Measurements from ENCODE around the gene GTF3C1. TPM values are rescaled to one million over a fixed set of nuclear protein-coding genes. Genes with fewer than 3 reads are reported as not detected.

GTF3C1 gene
- total RNA-seq, 1 experiment from 2014 or later = 97.5 TPM

DNA sequence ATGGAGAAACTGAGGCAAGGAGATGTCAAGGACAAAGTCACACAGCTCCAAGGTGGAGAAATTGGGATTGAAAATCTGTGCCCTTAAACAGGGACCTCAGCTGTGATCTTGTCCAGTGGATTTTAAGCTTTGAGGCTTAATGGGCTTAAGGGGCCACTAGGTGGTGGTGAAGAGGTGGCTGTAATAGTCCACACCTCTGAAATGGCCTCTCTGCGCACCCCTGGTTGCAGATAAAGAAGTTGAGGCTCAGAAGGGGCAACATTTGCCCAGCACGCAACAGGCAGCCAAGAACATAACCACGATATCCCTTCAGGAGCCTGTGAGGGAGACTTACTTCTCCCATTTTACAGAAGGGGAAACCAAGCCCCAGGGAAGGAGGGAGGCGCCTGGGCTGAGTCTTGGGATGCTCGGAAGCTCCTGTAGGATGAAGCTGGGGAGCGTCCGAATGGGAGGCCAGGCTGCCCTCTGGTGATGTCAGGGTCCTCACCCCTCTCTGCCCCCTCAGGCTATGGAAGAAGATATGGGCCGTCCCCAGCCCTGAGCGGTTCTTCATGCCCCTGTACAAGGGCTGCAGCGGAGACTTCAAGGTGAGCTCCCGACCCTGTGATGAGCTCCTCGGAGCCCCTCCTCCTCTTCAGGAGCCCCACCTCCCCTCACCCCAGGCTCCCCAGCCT lies 104.1 kb downstream of the GTF3C1 start:
- H3K27ac ChIP-seq (ENCODE audit: low read length) = no peak overlapping the region
- H3K4me3 ChIP-seq (ENCODE audit: low read length) = no peak overlapping the region
- H3K9me3 ChIP-seq (ENCODE audit: low read length) = no peaks in the 10 kb centered on the region
- no peak for DNase-seq
- no peak overlapping the region for H2AFZ ChIP-seq (ENCODE audit: low read length)
- H3K9ac ChIP-seq (ENCODE audit: low read length) = no peak overlapping the region
- ATAC-seq = no peak
- intact Hi-C loops (cut with micrococcal nuclease) = no loop called here
- no peaks in the 10 kb centered on the region for H4K20me1 ChIP-seq (ENCODE audit: low read length)
- TF ChIP-seq EZH2 (IDR thresholded peaks at IDR 0.05; ENCODE audit: low read length, unreplicated experiment) (no peak), CTCF (conservative IDR thresholded peaks at IDR 0.05; ENCODE audit: low read depth, low read length) (no peak; the same call in 1 of the 2 replicates), EZH2phosphoT487 (IDR thresholded peaks at IDR 0.05; ENCODE audit: borderline replicate concordance, low read length) (no peak)
- no peaks in the 10 kb centered on the region for H3K27me3 ChIP-seq (ENCODE audit: low read length)
- POLR2A ChIA-PET (ENCODE audit: unreplicated experiment) = no interaction called here
- BruUV-seq (replicated peaks) = no TSS peak
- H3K4me1 ChIP-seq (ENCODE audit: insufficient read depth, low read length) = no peaks in the 10 kb centered on the region
- no peaks in the 10 kb centered on the region for H3K79me2 ChIP-seq (ENCODE audit: low read length)
- H3F3A ChIP-seq (ENCODE audit: low read length, unreplicated experiment) = no peaks in the 10 kb centered on the region
- H3K36me3 ChIP-seq (ENCODE audit: low read depth, low read length) = no peaks in the 10 kb centered on the region
- no peak overlapping the region for H3K4me2 ChIP-seq (ENCODE audit: low read length)
- CTCF ChIA-PET = no interaction called here
- H3K9me2 ChIP-seq (replicated peaks; ENCODE audit: low read length) = no peaks in the 10 kb centered on the region

DNA sequence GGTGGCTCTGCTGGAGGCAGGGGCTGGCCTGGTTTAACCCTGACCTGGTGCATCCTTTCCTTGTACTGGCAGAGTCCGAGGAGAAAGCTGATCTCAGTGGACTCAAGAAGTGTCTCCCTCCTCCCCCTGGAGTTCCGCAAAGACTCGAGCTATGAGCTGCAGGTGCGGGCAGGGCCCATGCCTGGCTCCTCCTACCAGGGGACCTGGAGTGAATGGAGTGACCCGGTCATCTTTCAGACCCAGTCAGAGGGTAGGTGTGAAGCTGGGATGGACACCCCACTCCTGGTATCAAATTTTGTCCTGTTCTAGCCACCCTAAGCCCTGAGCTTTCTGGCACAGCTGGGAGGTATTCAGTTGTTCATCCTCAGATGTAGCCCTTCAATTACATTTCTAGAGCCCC lies 105.2 kb downstream of the GTF3C1 start:
- BruUV-seq (replicated peaks) = no TSS peak
- DNase-seq (no peak), ATAC-seq (no peak)
- no peak overlapping the region for H3K4me3 ChIP-seq (ENCODE audit: low read length)
- H4K20me1 ChIP-seq (ENCODE audit: low read length) = no peaks in the 10 kb centered on the region
- no peaks in the 10 kb centered on the region for H3K27me3 ChIP-seq (ENCODE audit: low read length)
- POLR2A ChIA-PET (ENCODE audit: unreplicated experiment) = no interaction called here
- CTCF ChIA-PET = no interaction called here
- no peaks in the 10 kb centered on the region for H3K9me3 ChIP-seq (ENCODE audit: low read length)
- no peaks in the 10 kb centered on the region for H3K4me1 ChIP-seq (ENCODE audit: insufficient read depth, low read length)
- TF ChIP-seq CTCF (conservative IDR thresholded peaks at IDR 0.05; ENCODE audit: low read depth, low read length) = no peak
- TF ChIP-seq EZH2 (IDR thresholded peaks at IDR 0.05; ENCODE audit: low read length, unreplicated experiment) = no peak
- no peak for TF ChIP-seq EZH2phosphoT487 (IDR thresholded peaks at IDR 0.05; ENCODE audit: borderline replicate concordance, low read length)
- no peak overlapping the region for H3K9ac ChIP-seq (ENCODE audit: low read length)
- no peaks in the 10 kb centered on the region for H3F3A ChIP-seq (ENCODE audit: low read length, unreplicated experiment)
- H3K79me2 ChIP-seq (ENCODE audit: low read length) = no peaks in the 10 kb centered on the region
- intact Hi-C loops (cut with micrococcal nuclease) = no loop called here
- no peak overlapping the region for H2AFZ ChIP-seq (ENCODE audit: low read length)
- no peaks in the 10 kb centered on the region for H3K36me3 ChIP-seq (ENCODE audit: low read depth, low read length)
- H3K4me2 ChIP-seq (ENCODE audit: low read length) = no peak overlapping the region
- H3K27ac ChIP-seq (ENCODE audit: low read length) = no peak overlapping the region
- no peaks in the 10 kb centered on the region for H3K9me2 ChIP-seq (replicated peaks; ENCODE audit: low read length)

DNA sequence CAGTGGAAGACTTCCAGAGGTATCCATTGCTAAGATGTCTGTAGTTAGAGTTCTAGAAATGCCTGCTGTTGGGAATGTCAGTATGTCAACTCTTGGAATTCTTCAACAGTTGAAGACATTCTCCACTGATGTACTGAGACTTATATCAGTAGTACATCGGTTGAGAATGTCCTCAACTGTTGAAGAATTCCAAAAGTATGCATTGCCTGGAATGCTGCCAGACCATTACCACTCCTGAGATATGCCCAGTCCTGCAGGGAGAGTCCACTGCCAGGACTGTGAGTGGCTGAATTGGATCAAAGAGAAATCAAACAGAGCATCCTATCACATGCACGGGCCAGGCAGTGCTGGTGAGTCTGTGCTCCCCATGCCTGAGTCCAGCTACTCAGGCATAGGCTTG lies 105.7 kb downstream of the GTF3C1 start:
- intact Hi-C loops (cut with micrococcal nuclease) = no loop called here
- no peaks in the 10 kb centered on the region for H3K79me2 ChIP-seq (ENCODE audit: low read length)
- no peaks in the 10 kb centered on the region for H3K36me3 ChIP-seq (ENCODE audit: low read depth, low read length)
- H3K4me3 ChIP-seq (ENCODE audit: low read length) = no peak overlapping the region
- no peaks in the 10 kb centered on the region for H3K4me1 ChIP-seq (ENCODE audit: insufficient read depth, low read length)
- no peak overlapping the region for H3K9ac ChIP-seq (ENCODE audit: low read length)
- no peaks in the 10 kb centered on the region for H3K9me3 ChIP-seq (ENCODE audit: low read length)
- H2AFZ ChIP-seq (ENCODE audit: low read length) = no peak overlapping the region
- H3K27me3 ChIP-seq (ENCODE audit: low read length) = no peaks in the 10 kb centered on the region
- no peaks in the 10 kb centered on the region for H3F3A ChIP-seq (ENCODE audit: low read length, unreplicated experiment)
- BruUV-seq (replicated peaks) = no TSS peak
- H3K27ac ChIP-seq (ENCODE audit: low read length) = no peak overlapping the region
- TF ChIP-seq EZH2 (IDR thresholded peaks at IDR 0.05; ENCODE audit: low read length, unreplicated experiment) (no peak), EZH2phosphoT487 (IDR thresholded peaks at IDR 0.05; ENCODE audit: borderline replicate concordance, low read length) (no peak), CTCF (conservative IDR thresholded peaks at IDR 0.05; ENCODE audit: low read depth, low read length) (no peak)
- no peaks in the 10 kb centered on the region for H4K20me1 ChIP-seq (ENCODE audit: low read length)
- ATAC-seq (no peak), DNase-seq (no peak)
- no peak overlapping the region for H3K4me2 ChIP-seq (ENCODE audit: low read length)
- no peaks in the 10 kb centered on the region for H3K9me2 ChIP-seq (replicated peaks; ENCODE audit: low read length)
- CTCF ChIA-PET = no interaction called here
- POLR2A ChIA-PET (ENCODE audit: unreplicated experiment) = no interaction called here
